Measurements from ENCODE around the gene UBE2L3.
"Not testable (repeated sequence)": the region's sequence is repeated elsewhere in the genome, so short reads cannot be mapped to it uniquely, and the experiment has no call there.

The UBE2L3 gene

DNA sequence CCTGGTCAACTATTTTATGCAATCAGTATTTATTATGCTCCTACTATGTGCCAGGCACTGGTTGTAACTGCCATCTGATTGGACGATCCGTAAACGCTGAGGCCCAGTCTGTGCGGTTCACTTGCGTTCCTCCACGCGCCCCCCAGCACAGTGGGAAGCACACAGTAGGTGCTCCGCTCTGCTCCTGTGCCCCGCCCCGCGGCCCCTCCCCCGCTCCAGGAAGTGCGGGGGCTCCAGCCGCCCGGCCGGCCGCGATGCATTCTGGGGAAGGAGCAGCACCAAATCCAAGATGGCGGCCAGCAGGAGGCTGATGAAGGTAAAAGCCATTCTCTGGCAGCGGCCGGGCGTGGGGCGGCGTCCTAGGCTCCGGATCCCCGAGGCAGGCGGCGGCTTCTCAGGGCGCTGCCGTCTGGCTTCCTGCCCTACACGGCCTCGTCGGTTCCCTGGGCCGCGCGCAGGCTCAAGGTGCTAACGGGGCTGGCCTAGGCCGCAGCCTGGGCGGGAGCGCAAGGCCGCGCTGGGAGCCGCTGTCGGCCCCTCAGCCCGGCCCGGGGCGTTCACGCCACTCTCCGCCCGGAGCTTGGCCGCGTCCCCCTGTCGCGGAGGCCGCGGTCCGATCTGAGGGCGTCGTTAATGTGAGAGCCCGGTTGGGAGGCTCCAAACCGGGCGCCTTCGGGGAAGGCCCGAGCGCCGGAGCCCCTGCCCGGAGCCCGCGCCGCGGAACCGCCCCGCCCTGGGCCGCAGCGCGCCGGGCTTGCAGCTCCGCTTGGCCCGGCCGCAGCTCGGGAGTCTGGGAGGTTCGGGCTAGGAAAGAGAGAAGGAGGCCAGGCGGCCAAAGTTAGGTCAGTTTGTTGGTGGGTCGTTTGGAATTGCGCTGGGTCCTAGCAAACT, at the start of gene UBE2L3 (continued):
- no peak for TF ChIP-seq ZNF621 (tag by site-specific recombination; IDR thresholded peaks at IDR 0.05)

DNA sequence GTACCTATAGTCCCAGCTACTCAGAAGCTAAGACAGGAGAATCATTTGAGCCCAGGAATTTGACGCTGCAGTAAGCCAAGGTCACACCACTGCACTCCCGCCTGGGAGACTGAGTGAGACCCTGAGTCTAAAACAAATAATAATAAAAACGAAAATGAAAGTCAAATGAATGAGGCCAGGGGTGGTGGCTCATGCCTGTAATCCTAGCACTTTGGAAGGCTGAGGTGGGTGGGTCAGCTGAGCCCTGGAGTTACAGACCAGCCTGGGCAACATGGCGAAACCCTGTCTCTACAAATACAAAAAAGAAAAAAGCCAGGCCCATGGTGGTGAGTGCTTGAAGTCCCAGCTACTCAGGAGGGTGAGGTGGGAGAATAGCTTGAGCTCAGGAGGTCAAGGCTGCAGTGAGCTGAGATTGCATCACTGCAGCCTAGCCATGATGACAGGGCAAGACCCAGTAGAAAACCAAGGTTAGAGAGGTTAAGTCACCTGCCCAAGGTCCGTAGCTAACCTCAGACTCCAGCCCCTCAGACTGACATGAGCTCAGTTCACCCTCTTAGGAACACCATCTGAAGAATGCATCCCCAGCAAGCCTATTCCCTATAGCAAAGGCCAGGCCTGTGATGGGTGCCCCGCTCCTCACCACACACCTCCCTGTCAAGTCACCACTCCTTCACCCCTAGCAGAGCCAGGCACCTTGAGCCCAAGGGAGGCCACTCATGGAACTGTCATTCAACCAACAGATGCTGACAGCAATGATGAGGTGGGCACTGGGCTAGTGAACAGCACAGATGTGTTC, 40.6 kb upstream of the UBE2L3 start:
- H3K4me1 ChIP-seq (ENCODE audit: control insufficient read depth, insufficient read depth, low read length); H3K9me3 ChIP-seq (ENCODE audit: control insufficient read depth, insufficient read depth, low read depth, low read length); H3K27ac ChIP-seq (ENCODE audit: extremely low read depth, low read depth, low read length); H3K36me3 ChIP-seq (ENCODE audit: control insufficient read depth in 2 of 2, insufficient read depth in 1 of 2, low read length in 2 of 2); H3K4me3 ChIP-seq (ENCODE audit: low read depth, low read length); CTCF ChIA-PET; POLR2A ChIA-PET: not testable (repeated sequence)

DNA sequence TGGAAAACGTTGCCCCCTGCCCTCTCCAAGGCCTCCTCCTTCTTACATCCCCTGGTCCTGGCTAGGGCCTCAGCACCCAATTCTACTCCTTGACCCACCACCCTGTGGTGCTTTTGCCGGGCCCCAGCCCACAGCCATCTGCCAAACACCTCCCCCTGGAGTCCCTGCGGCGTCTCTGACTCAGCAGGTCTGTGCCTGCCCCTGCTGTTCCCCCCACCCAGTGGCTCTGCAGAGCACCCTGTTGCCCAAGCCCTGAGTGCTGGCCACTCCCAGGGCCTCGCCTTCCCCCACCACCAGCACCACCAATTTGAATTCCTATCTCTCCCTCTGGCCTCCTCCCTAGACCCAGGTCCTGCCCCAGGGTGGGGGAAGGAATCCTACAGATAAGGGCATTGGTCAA, 36.0 kb upstream of the UBE2L3 start:
- H3K9me3 ChIP-seq (ENCODE audit: control insufficient read depth, insufficient read depth, low read depth, low read length); H3K4me3 ChIP-seq (ENCODE audit: low read depth, low read length); H3K36me3 ChIP-seq (ENCODE audit: control insufficient read depth in 2 of 2, insufficient read depth in 1 of 2, low read length in 2 of 2); H3K27ac ChIP-seq (ENCODE audit: extremely low read depth, low read depth, low read length); H3K4me1 ChIP-seq (ENCODE audit: control insufficient read depth, insufficient read depth, low read length); CTCF ChIA-PET; POLR2A ChIA-PET: not testable (repeated sequence)

DNA sequence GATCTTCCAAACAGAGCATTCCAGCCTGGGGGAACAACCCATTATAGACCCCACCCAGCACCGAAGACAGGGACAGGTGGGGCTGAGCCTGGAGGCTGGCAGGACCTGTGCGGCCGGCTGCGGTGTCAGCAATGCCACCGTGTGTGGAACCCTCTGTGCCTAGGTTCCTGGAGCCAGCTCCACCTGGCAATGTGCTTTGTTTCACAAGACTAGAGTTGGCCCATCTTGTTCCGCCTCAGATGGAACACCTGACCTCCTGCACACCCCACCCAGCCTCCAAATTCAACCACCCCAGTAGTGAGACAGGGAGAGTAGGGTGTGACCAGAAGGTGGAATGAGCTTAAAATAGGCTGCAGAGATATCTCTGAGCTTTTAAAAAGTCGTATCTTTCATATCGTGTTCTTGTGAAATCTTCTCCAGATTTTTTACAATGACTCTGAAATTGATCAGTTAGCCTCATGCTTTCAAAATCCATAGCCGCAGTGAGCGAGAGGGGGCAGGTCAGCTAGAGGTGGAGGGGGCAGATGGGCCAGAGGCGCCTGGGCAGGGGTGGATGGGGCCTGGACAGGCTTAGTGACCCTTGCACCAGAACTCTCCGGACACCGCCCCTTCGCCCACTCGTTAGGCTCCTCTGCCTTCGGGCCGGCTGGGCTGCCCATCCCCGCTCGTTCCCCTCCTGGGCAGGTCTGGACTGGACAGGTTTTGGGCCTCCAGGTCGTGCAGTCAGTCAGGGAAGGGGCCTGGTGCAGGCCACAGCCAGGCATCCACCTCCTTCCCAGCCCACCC, 34.5 kb upstream of the UBE2L3 start:
- POLR2A ChIA-PET; H3K27ac ChIP-seq (ENCODE audit: extremely low read depth, low read depth, low read length); H3K9me3 ChIP-seq (ENCODE audit: control insufficient read depth, insufficient read depth, low read depth, low read length); H3K4me1 ChIP-seq (ENCODE audit: control insufficient read depth, insufficient read depth, low read length); H3K36me3 ChIP-seq (ENCODE audit: control insufficient read depth in 2 of 2, insufficient read depth in 1 of 2, low read length in 2 of 2); CTCF ChIA-PET; H3K4me3 ChIP-seq (ENCODE audit: low read depth, low read length): not testable (repeated sequence)

DNA sequence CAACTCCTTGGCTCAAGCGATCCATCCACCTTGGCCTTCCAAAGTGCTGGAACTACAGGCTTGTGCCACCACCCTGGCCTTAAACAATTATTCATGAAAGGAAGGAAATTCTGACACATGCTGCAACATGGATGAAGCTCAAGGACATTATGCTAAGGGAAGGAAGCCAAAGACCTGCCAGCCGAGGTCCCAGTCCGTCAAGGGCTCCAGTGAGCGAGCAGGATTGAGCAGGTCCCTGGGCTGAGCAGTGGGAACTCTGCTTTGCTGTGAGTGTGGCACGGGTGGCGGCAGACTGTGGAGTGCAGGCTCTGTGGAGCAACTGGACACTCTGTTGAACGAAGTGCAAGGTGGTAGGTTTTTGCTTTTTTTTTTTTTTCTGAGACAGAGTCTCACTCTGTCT, 27.7 kb upstream of the UBE2L3 start:
- H3K9me3 ChIP-seq (ENCODE audit: control insufficient read depth, insufficient read depth, low read depth, low read length); H3K27ac ChIP-seq (ENCODE audit: extremely low read depth, low read depth, low read length); CTCF ChIA-PET; H3K36me3 ChIP-seq (ENCODE audit: control insufficient read depth in 2 of 2, insufficient read depth in 1 of 2, low read length in 2 of 2); H3K4me3 ChIP-seq (ENCODE audit: low read depth, low read length); H3K4me1 ChIP-seq (ENCODE audit: control insufficient read depth, insufficient read depth, low read length); POLR2A ChIA-PET: not testable (repeated sequence)

DNA sequence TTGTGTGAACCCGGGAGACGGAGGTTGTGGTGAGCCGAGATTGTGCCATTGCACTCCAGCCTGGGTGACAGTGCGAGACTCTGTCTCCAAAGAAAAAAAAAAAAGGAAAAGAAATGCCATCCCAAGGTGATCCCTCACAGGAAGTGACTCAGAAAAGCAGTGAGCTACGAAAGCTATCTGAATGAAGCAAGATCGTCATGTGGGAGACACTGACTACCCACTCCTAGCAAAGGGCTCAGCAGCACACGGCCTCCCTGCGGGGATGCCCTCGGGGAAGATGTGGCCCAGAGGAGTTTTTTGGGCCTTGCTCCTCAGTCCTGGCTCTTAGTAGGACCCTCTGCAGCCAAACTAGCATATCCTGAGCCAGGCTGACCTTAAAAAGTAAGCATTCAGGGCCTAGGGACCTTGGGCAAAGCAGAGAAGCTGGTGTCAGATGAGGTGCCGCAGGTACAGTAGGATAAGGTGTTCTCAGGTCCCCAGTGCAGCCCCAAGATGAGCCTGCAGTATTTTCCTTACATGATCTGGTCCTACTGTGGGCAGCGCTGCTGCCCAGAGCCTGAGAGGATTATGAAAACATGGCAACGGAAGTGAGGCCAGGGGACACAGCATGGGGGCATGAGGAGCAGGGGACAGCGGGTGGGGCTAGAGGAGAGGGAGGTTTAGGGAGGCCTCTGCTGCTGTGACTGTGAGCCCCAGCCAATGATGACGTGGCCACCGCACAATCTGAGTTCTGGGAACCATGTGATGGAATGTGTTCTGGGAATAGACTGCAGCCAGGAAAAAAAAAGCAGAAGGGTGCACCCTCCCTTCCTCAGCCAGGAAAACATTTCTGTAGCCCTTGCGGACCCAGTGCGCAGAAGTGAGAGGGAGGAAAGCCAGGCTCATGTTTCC, 22.8 kb upstream of the UBE2L3 start:
- POLR2A ChIA-PET; H3K36me3 ChIP-seq (ENCODE audit: control insufficient read depth in 2 of 2, insufficient read depth in 1 of 2, low read length in 2 of 2); H3K4me3 ChIP-seq (ENCODE audit: low read depth, low read length); H3K9me3 ChIP-seq (ENCODE audit: control insufficient read depth, insufficient read depth, low read depth, low read length); CTCF ChIA-PET; H3K27ac ChIP-seq (ENCODE audit: extremely low read depth, low read depth, low read length); H3K4me1 ChIP-seq (ENCODE audit: control insufficient read depth, insufficient read depth, low read length): not testable (repeated sequence)

DNA sequence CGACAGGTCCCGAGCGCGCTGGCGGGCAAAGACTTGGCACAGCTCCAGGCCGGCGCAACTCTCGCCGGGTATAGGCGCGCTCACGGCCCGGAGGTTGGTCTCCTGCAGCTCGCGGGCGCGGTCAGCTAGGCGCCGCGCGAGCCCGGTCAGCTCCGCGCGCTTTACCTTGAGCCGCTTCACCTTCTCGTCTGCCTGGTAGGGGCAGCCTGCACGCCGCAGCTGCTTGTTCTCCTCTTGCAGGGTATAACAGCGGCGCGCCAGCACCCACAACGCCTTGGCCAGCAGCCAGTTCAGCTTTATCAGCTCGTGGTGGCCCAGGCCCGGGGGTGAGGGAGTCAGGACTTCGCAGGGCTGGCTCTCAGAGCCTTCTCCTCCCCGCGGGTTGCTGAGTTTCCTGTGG, 18.0 kb upstream of the UBE2L3 start:
- H3K9me3 ChIP-seq (ENCODE audit: control insufficient read depth, insufficient read depth, low read depth, low read length); CTCF ChIA-PET; POLR2A ChIA-PET; H3K4me3 ChIP-seq (ENCODE audit: low read depth, low read length); H3K36me3 ChIP-seq (ENCODE audit: control insufficient read depth in 2 of 2, insufficient read depth in 1 of 2, low read length in 2 of 2); H3K27ac ChIP-seq (ENCODE audit: extremely low read depth, low read depth, low read length); H3K4me1 ChIP-seq (ENCODE audit: control insufficient read depth, insufficient read depth, low read length): not testable (repeated sequence)

DNA sequence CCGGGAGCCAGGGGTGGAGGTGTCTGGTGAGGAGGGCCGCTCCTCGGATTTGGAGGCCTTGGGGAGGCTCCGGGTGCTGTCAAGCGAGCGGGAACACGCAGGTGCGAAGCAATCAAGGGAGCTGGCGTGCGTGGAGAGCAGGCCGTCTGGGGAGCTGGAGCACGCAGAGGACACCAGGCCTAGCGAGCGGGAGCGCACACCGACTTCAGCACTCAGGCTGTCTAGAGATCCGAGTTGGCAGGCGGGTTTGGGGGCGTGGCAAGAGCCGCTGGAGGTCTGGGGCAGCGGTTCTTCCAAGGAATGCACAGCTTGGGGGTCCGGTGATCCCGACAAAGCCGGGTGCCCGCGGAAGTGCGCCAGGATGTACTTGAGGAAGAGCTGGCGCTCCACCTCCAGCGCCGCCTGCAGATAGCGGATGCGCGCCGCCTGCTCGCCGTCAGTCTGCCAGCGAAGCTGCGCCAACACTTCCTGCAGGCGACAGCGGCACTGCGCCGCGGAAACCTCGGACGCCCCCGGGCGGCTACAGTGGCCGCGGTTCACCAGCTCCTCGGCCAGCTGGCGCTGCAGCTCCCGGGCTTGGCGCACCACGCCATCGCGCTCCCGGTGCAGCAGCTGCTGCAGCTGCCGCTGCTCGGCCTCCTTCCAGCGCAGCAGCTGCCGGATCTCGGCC, 17.4 kb upstream of the UBE2L3 start:
- H3K4me1 ChIP-seq (ENCODE audit: control insufficient read depth, insufficient read depth, low read length); POLR2A ChIA-PET; H3K27ac ChIP-seq (ENCODE audit: extremely low read depth, low read depth, low read length); CTCF ChIA-PET; H3K36me3 ChIP-seq (ENCODE audit: control insufficient read depth in 2 of 2, insufficient read depth in 1 of 2, low read length in 2 of 2); H3K4me3 ChIP-seq (ENCODE audit: low read depth, low read length); H3K9me3 ChIP-seq (ENCODE audit: control insufficient read depth, insufficient read depth, low read depth, low read length): not testable (repeated sequence)

DNA sequence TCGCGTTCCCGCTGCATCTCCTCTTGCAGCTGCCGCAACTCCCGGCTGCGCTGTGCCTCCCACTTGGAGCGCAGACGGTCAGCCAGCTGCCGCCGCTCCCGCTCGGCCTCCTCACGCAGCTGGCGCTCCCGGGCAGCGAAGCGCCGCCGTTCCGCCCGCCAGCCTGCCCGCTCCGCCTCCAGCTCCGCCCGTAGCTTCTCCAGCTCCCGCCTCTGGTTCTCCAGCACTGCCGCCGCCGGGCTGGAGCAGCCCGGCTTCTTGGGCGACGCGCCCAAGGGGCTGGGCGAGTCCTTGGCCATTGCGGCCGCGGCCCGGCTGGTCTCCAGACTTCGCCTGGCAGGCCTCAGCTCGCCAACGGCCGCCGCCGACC, 16.9 kb upstream of the UBE2L3 start:
- H3K27ac ChIP-seq (ENCODE audit: extremely low read depth, low read depth, low read length); H3K36me3 ChIP-seq (ENCODE audit: control insufficient read depth in 2 of 2, insufficient read depth in 1 of 2, low read length in 2 of 2); H3K4me3 ChIP-seq (ENCODE audit: low read depth, low read length); CTCF ChIA-PET; H3K9me3 ChIP-seq (ENCODE audit: control insufficient read depth, insufficient read depth, low read depth, low read length); H3K4me1 ChIP-seq (ENCODE audit: control insufficient read depth, insufficient read depth, low read length); POLR2A ChIA-PET: not testable (repeated sequence)

DNA sequence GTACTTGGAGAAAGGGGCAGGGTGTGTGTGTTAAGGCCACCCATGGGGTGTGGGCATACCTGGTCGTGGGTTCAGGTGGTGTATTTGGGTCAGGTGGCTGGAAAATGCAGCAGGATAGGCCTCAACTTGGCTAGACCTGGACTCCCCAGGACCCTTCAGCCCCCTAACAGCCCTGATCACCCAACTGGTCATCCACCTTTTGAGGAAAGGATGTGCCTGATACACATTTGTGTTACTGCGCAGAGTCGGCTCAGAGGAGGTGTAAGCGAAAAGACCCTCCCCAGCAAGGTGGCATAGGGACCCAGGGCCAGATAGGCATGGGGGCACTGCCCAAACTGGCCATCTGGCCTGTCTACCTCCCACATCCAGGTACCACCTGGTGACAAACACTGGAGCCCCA, 16.2 kb upstream of the UBE2L3 start, which contains the start of gene RIMBP3C:
RIMBP3C (minus strand) TSS at position 101 of the 400 bp plus-strand sequence. CDS start 485 bp downstream, outside the sequence.
- H3K4me3 ChIP-seq (ENCODE audit: low read depth, low read length); H3K36me3 ChIP-seq (ENCODE audit: control insufficient read depth in 2 of 2, insufficient read depth in 1 of 2, low read length in 2 of 2); POLR2A ChIA-PET; H3K4me1 ChIP-seq (ENCODE audit: control insufficient read depth, insufficient read depth, low read length); H3K27ac ChIP-seq (ENCODE audit: extremely low read depth, low read depth, low read length); CTCF ChIA-PET; H3K9me3 ChIP-seq (ENCODE audit: control insufficient read depth, insufficient read depth, low read depth, low read length): not testable (repeated sequence)

Data from HEK293 (cell line).